OCI-LY3 (cell line): Measurements from ENCODE around the gene CERS6.

Experiments used
- EZH2phosphoT487 ChIP-seq: fragments of 200-600 bp; shearing (Covaris generic); IDR thresholded peaks from 2 replicates; pipeline ENCODE4 v1.6.1; 2018; ENCODE audit warnings: antibody characterized with exemption, mixed run types, low read depth
- TF ChIP-seq, protein P1 (sequence below): fragments of 200-600, 300-600 bp; sonication (generic); IDR thresholded peaks from 2 replicates; pipeline ENCODE4 v1.5.1; 2014; ENCODE audit warnings: antibody characterized with exemption, low read length, low read depth

DNA sequence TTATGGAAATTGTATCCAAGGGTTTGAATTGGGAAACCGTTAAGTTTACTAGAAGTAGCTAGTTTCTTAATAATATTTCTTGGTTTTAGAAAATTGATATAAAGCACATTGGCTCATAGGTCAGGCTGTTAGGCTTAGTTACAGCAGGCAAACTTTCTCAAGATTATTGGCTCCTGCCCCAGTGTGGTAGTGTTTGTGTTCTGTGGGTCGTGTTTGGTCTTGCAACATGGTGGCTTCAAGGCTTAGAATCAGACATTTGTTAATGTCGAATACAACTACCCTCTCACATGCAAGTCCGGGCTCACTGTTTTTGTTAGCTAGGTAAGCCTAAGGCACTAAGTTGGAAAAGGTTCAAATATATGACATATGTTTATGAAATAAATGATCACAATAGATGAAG is 19.6 kb downstream of the CERS6 start:
- TF ChIP-seq, protein P1, sequence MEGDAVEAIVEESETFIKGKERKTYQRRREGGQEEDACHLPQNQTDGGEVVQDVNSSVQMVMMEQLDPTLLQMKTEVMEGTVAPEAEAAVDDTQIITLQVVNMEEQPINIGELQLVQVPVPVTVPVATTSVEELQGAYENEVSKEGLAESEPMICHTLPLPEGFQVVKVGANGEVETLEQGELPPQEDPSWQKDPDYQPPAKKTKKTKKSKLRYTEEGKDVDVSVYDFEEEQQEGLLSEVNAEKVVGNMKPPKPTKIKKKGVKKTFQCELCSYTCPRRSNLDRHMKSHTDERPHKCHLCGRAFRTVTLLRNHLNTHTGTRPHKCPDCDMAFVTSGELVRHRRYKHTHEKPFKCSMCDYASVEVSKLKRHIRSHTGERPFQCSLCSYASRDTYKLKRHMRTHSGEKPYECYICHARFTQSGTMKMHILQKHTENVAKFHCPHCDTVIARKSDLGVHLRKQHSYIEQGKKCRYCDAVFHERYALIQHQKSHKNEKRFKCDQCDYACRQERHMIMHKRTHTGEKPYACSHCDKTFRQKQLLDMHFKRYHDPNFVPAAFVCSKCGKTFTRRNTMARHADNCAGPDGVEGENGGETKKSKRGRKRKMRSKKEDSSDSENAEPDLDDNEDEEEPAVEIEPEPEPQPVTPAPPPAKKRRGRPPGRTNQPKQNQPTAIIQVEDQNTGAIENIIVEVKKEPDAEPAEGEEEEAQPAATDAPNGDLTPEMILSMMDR = no peak
- TF ChIP-seq EZH2phosphoT487 = no peak
